ENCODE results near the gene KANSL3.

GRCh38 chr2:96649342-96649741 is 11.2 kb upstream of the KANSL3 start:
- no peak for TF ChIP-seq ARNTL (CRISPR knock-in tag; IDR thresholded peaks at IDR 0.05; ENCODE audit: borderline replicate concordance, low read depth)
- no peak for TF ChIP-seq TOX (CRISPR knock-in tag; IDR thresholded peaks at IDR 0.05; ENCODE audit: borderline replicate concordance)
- no peak for TF ChIP-seq ZFP30 (CRISPR knock-in tag; IDR thresholded peaks at IDR 0.05)
- TF ChIP-seq TCF4 (CRISPR knock-in tag; IDR thresholded peaks at IDR 0.05; ENCODE audit: borderline replicate concordance), result no peak
- TF ChIP-seq OSR1 (CRISPR knock-in tag; IDR thresholded peaks at IDR 0.05), result no peak
- TF ChIP-seq CSDC2 (CRISPR knock-in tag; IDR thresholded peaks at IDR 0.05), result no peak
- TF ChIP-seq GLIS3 (CRISPR knock-in tag; IDR thresholded peaks at IDR 0.05), result no peak
- TF ChIP-seq BACH2 (CRISPR knock-in tag; IDR thresholded peaks at IDR 0.05; ENCODE audit: borderline replicate concordance), result no peak
- TF ChIP-seq ZFP3 (CRISPR knock-in tag; IDR thresholded peaks at IDR 0.05), result no peak
- no peak for TF ChIP-seq CREB5 (CRISPR knock-in tag; IDR thresholded peaks at IDR 0.05; ENCODE audit: low read depth)
- TF ChIP-seq RARB (CRISPR knock-in tag; IDR thresholded peaks at IDR 0.05), result no peak
- no peak for TF ChIP-seq ZNF70 (CRISPR knock-in tag; IDR thresholded peaks at IDR 0.05)
- no peak for TF ChIP-seq TSHZ2 (CRISPR knock-in tag; IDR thresholded peaks at IDR 0.05)
- no peak for TF ChIP-seq PATZ1 (CRISPR knock-in tag; IDR thresholded peaks at IDR 0.05; ENCODE audit: borderline replicate concordance)
